ENCODE data around the gene KLHL40.

The KLHL40 gene

DNA sequence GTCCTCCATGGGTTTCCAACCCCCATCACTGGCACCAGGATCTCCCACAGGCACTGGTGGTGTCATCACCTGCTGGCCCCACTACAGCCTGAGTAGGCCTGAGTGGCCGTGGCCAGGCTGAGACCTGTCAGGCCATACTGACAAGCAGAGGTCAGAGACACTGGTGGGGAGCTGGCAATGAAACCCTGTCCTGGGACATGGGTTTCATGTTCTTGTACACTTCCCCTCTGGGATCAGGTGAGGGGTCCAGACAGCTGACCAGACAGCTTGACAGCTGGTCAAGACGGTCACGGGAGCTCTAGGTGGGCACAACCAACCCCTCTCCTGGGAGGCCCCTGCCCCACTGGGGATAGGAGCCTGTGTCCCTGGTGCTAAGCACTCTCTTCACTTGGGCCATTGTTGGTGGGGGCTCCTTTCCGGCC lies 18.7 kb upstream of the KLHL40 start:
- Histone ChIP-seq H3K9ac (ENCODE audit: low read depth, low read length) (no peak overlapping the region), H3K36me3 (ENCODE audit: control insufficient read depth, insufficient read depth, low read length) (no peaks in the 10 kb centered on the region), H3K27me3 (ENCODE audit: control insufficient read depth, insufficient read depth, low read length) (no peaks in the 10 kb centered on the region), H3K4me1 (ENCODE audit: control insufficient read depth, insufficient read depth, low read length) (no peaks in the 10 kb centered on the region), H3K9me3 (ENCODE audit: control insufficient read depth, insufficient read depth, low read length) (no peaks in the 10 kb centered on the region), H3K4me3 (ENCODE audit: low read depth, low read length) (no peak overlapping the region)

DNA sequence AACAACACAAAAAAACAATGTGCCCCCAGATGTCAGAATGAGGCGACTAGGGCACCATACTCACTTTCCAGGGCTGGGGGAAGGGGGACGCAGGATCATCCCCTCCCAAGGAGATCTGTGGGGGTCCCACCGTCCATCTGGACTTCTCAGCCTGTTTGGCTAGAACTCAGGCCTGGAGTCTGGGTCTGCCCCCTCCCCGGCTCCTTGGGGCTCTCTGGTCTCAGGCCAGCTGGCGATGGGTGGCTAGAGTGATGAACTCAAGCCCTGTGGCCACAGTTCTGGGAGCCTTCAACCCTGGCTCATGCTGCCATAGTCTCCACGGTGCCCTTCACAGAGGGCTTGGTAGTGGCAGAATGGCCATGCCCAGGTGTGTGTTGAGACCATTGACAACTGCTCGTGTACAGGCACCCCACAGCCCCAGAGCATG lies 18.2 kb upstream of the KLHL40 start:
- Histone ChIP-seq H3K4me1 (ENCODE audit: control insufficient read depth, insufficient read depth, low read length) (no peaks in the 10 kb centered on the region), H3K27me3 (ENCODE audit: control insufficient read depth, insufficient read depth, low read length) (no peaks in the 10 kb centered on the region), H3K9ac (ENCODE audit: low read depth, low read length) (no peak overlapping the region)

DNA sequence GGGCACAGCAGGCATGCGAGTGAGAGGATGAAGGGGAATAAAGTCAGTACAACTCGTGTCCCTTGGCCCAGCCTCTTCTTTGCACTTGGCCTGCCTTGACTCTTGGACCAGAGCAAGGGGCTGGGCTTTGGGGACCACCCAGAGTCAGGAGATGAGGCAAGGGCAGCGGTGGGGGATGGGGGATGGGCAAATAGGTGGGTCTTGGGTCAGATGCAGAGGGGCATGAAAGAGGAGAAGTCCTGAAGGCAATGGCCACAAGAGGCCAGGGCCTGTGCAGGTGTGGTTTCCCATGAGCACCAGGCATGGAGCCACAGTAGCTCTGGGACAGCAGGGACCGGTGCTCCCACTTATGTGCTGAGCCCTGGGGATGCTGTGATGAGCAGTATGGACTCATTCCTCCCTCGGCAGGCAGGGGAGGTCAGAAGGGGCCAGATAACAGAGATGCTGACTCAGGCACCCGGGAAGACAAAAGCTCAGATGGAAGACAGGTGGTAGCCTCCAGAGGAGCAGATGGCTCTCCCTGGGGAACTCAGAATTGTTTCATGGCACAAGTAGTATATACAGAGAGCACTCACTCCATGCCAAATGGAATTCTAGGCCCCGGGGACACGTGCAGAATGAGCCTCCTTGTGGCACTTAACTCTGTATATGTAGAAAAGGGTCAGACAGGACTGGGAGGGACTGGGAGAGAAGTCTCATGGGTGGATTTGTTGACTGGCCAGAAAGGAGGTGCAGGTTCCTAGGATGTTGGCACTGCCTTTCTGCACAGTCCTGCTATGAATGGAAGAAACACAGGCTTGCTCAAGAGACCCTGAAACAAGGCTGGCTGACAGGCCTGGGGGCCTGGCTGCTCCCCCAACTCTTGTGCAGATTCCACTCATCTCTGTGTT lies 17.6 kb upstream of the KLHL40 start:
- no peaks in the 10 kb centered on the region for H3K9me3 ChIP-seq (ENCODE audit: control insufficient read depth, insufficient read depth, low read length)
- H3K36me3 ChIP-seq (ENCODE audit: control insufficient read depth, insufficient read depth, low read length): no peaks in the 10 kb centered on the region
- no peak overlapping the region for H3K9ac ChIP-seq (ENCODE audit: low read depth, low read length)
- H3K4me3 ChIP-seq (ENCODE audit: low read depth, low read length): no peak overlapping the region
- H3K4me1 ChIP-seq (ENCODE audit: control insufficient read depth, insufficient read depth, low read length): no peaks in the 10 kb centered on the region
- H3K27me3 ChIP-seq (ENCODE audit: control insufficient read depth, insufficient read depth, low read length): no peaks in the 10 kb centered on the region

More for the DNA sequence above, 18.2 kb upstream of the KLHL40 start:
- Histone ChIP-seq H3K36me3 (ENCODE audit: control insufficient read depth, insufficient read depth, low read length) (no peaks in the 10 kb centered on the region), H3K9me3 (ENCODE audit: control insufficient read depth, insufficient read depth, low read length) (no peaks in the 10 kb centered on the region), H3K4me3 (ENCODE audit: low read depth, low read length) (no peak overlapping the region)

DNA sequence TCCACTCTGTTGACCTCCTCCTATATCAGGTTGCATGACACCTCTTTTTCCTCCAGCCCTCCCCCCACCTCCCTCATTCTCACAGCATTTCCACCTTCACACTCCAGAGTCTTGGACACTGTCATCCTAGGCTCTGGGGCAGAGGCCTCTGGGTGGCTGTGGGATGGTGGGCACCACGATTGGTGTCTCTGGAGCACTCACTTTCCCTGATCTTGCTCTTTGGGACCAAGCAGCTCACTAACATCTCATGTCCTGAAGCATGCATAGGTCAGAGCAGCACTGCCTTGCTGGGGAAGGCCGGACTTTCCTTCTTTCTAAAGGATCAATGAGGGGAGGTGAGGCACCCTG lies 16.9 kb upstream of the KLHL40 start:
- no peaks in the 10 kb centered on the region for H3K9me3 ChIP-seq (ENCODE audit: control insufficient read depth, insufficient read depth, low read length)
- H3K27me3 ChIP-seq (ENCODE audit: control insufficient read depth, insufficient read depth, low read length): no peaks in the 10 kb centered on the region
- no peak overlapping the region for H3K9ac ChIP-seq (ENCODE audit: low read depth, low read length)
- no peak overlapping the region for H3K4me3 ChIP-seq (ENCODE audit: low read depth, low read length)
- no peaks in the 10 kb centered on the region for H3K4me1 ChIP-seq (ENCODE audit: control insufficient read depth, insufficient read depth, low read length)
- H3K36me3 ChIP-seq (ENCODE audit: control insufficient read depth, insufficient read depth, low read length): no peaks in the 10 kb centered on the region

DNA sequence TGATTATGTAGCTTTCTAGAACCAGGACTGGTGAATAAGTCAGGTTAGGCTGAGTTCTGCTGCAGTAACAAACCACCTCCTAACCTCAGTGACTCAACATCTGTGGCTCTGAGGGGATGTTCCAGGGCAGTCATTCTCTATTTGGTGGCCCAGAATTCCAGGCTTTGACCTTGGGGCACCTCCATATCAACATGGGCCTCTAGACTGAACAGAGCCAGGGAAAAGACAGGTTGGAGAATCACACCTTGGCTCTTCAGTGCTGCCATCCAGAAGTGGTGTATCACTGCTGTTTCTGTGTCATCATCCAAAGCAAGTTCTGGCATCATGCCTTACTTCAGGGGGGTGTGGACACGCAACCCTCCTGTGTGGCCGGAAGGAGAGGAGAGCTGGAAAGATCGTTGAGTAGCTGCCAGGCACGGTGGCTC lies 16.5 kb upstream of the KLHL40 start:
- Histone ChIP-seq H3K4me1 (ENCODE audit: control insufficient read depth, insufficient read depth, low read length) (no peaks in the 10 kb centered on the region), H3K27me3 (ENCODE audit: control insufficient read depth, insufficient read depth, low read length) (no peaks in the 10 kb centered on the region), H3K9me3 (ENCODE audit: control insufficient read depth, insufficient read depth, low read length) (no peaks in the 10 kb centered on the region), H3K4me3 (ENCODE audit: low read depth, low read length) (no peak overlapping the region), H3K9ac (ENCODE audit: low read depth, low read length) (no peak overlapping the region), H3K36me3 (ENCODE audit: control insufficient read depth, insufficient read depth, low read length) (no peaks in the 10 kb centered on the region)

DNA sequence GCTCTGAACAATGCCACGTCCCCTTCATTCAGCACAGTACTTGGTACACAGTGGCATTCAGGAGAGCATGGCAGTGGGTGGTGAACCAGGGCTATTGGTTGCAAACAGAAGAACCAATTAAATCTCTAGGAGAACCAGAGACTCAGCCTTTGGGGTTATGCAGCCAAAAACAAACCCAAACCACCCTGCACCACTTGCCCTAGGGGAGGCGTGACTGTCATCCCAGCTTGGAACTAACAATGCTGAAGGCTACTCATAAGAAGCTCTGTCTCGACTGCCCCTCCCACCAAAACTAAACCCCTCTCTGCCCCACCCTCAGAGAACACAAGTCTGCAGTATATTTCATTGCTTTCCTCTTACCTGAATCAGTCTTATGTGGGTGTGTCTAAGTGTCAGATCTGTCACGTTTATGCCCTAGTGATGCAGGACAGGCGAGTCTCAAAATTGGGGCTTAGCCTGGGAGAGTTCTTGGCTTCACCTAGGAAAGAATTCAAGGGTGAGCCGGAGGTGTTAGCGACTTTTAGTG lies 15.2 kb upstream of the KLHL40 start:
- Histone ChIP-seq H3K9me3 (ENCODE audit: control insufficient read depth, insufficient read depth, low read length) (no peaks in the 10 kb centered on the region), H3K4me1 (ENCODE audit: control insufficient read depth, insufficient read depth, low read length) (no peaks in the 10 kb centered on the region), H3K4me3 (ENCODE audit: low read depth, low read length) (no peak overlapping the region), H3K36me3 (ENCODE audit: control insufficient read depth, insufficient read depth, low read length) (no peaks in the 10 kb centered on the region), H3K27me3 (ENCODE audit: control insufficient read depth, insufficient read depth, low read length) (no peaks in the 10 kb centered on the region), H3K9ac (ENCODE audit: low read depth, low read length) (no peak overlapping the region)

DNA sequence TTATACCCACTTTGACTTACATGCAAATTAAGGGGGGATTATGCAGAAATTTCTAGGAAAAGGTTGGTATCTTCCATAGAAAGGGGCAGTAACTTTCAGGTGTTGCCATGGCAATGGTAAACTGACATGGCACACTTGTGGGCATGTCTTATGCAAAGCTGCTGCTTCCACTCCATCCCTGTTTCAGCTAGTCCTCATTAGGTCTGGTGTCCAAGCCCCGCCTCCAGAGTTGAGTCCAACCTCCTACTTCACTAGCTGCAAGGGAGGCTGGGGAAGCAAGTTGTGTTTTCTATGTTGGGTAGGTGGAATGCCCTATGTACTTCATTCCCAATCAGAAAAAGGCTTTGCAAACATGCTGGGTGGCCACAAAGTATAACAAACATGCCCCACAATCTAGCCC lies 14.7 kb upstream of the KLHL40 start:
- H3K9me3 ChIP-seq (ENCODE audit: control insufficient read depth, insufficient read depth, low read length): no peaks in the 10 kb centered on the region
- H3K27me3 ChIP-seq (ENCODE audit: control insufficient read depth, insufficient read depth, low read length): no peaks in the 10 kb centered on the region
- no peak overlapping the region for H3K9ac ChIP-seq (ENCODE audit: low read depth, low read length)
- no peaks in the 10 kb centered on the region for H3K4me1 ChIP-seq (ENCODE audit: control insufficient read depth, insufficient read depth, low read length)
- H3K4me3 ChIP-seq (ENCODE audit: low read depth, low read length): no peak overlapping the region
- no peaks in the 10 kb centered on the region for H3K36me3 ChIP-seq (ENCODE audit: control insufficient read depth, insufficient read depth, low read length)

DNA sequence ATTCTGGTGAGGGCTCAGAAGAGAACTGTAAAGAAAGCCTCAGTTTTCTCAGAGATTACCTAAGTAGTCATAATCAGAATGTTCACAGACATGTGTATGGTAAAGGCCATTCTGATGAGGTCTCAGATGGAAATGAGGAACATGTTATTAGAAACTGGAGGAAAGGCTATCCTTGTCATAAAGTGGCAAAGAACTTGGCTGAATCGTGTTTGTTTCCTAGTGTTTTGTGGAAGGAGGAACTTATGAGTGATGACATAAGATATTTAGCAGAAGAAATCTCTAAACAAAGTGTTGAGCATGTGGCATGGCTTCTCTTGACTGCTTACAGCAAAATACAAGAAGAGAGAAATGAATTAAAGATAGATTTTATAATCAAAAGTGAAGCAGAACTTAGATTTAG lies 12.8 kb upstream of the KLHL40 start:
- Histone ChIP-seq H3K4me3 (ENCODE audit: low read depth, low read length) (no peak overlapping the region), H3K36me3 (ENCODE audit: control insufficient read depth, insufficient read depth, low read length) (no peaks in the 10 kb centered on the region), H3K4me1 (ENCODE audit: control insufficient read depth, insufficient read depth, low read length) (no peaks in the 10 kb centered on the region), H3K9ac (ENCODE audit: low read depth, low read length) (no peak overlapping the region), H3K9me3 (ENCODE audit: control insufficient read depth, insufficient read depth, low read length) (no peaks in the 10 kb centered on the region), H3K27me3 (ENCODE audit: control insufficient read depth, insufficient read depth, low read length) (no peaks in the 10 kb centered on the region)

DNA sequence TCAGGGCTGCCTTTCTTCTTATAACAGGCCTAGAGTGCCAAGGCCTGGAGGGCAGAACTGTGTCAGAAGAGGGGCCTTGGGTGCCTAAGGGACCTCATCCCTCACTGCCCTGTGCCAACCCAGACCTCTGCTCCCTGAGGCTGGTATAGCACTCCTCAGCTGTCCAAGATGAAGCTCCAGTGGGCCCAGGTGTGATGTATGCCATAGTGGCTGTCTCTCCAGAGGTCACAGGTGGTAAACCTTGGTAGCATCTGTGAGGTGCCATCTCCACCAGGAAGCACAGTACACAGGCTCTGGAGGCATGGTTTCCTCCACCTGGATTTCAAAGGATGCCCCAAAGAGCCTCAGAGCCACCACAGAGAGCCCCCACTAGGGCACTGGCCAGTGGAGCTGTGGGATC lies 12.3 kb upstream of the KLHL40 start:
- Histone ChIP-seq H3K4me3 (ENCODE audit: low read depth, low read length) (no peak overlapping the region), H3K9me3 (ENCODE audit: control insufficient read depth, insufficient read depth, low read length) (no peaks in the 10 kb centered on the region), H3K27me3 (ENCODE audit: control insufficient read depth, insufficient read depth, low read length) (no peaks in the 10 kb centered on the region), H3K36me3 (ENCODE audit: control insufficient read depth, insufficient read depth, low read length) (no peaks in the 10 kb centered on the region), H3K4me1 (ENCODE audit: control insufficient read depth, insufficient read depth, low read length) (no peaks in the 10 kb centered on the region), H3K9ac (ENCODE audit: low read depth, low read length) (no peak overlapping the region)

DNA sequence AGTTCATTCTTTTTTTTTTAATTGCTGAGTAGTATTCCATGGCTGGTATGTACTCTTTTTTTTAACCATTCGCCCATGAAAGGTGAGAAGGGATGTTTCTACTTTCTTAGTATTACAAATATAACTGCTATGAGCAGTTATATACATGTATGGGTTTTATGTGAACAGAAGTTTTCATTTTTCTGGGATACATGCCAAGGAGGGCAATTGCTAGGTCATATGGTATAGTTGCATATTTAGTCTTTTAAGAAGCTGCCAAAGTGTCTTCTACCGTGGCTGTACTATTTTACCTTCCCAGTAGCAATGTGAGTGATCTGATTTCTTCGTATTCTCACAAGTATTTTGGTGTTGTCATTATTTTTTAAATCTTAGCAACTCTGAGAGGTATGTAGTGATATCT lies 11.2 kb upstream of the KLHL40 start:
- Histone ChIP-seq H3K36me3 (ENCODE audit: control insufficient read depth, insufficient read depth, low read length) (no peaks in the 10 kb centered on the region), H3K27me3 (ENCODE audit: control insufficient read depth, insufficient read depth, low read length) (no peaks in the 10 kb centered on the region), H3K9ac (ENCODE audit: low read depth, low read length) (no peak overlapping the region), H3K9me3 (ENCODE audit: control insufficient read depth, insufficient read depth, low read length) (no peaks in the 10 kb centered on the region), H3K4me1 (ENCODE audit: control insufficient read depth, insufficient read depth, low read length) (no peaks in the 10 kb centered on the region), H3K4me3 (ENCODE audit: low read depth, low read length) (no peak overlapping the region)

DNA sequence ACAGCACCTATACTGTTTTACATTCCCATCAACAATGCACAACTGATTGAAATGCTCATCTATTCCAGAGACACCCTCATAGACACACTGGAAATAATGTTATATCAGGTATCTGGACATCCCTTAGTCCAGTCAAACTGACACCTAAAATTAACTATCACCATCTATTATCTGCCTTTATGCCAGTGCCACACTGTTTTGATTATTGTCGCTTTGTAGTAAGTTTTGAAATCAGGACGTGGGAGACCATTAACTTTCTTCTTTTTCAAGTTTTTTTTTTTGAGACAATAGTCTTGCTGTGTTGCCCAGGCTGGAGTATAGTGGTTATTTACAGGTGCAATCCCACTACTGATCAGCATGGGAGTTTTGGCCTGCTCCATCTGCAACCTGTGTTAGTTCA lies 9.4 kb upstream of the KLHL40 start:
- Histone ChIP-seq H3K36me3 (ENCODE audit: control insufficient read depth, insufficient read depth, low read length) (no peaks in the 10 kb centered on the region), H3K27me3 (ENCODE audit: control insufficient read depth, insufficient read depth, low read length) (no peaks in the 10 kb centered on the region), H3K9me3 (ENCODE audit: control insufficient read depth, insufficient read depth, low read length) (no peaks in the 10 kb centered on the region), H3K4me1 (ENCODE audit: control insufficient read depth, insufficient read depth, low read length) (no peaks in the 10 kb centered on the region), H3K9ac (ENCODE audit: low read depth, low read length) (no peak overlapping the region), H3K4me3 (ENCODE audit: low read depth, low read length) (no peak overlapping the region)

DNA sequence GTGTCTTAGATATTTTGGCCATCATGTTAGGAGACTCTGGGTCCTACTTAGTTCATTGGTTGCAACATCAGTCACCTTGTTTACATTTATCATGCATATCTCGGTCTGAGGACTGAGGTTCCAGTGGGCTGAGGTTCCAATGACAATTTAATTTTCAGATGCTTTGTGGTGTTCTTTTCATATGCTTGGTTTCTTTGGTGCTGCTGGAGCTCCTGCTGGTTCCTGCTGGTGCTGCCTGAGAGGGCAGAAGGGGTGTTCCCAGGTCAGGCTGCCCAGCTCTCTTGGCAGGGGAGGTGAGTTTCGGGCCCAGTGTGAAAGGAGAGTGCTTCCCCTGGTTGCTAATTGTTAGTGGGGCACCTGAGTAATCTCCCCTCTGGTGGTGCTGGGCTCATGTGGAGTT lies 6.9 kb upstream of the KLHL40 start:
- no peaks in the 10 kb centered on the region for H3K4me1 ChIP-seq (ENCODE audit: control insufficient read depth, insufficient read depth, low read length)
- no peaks in the 10 kb centered on the region for H3K36me3 ChIP-seq (ENCODE audit: control insufficient read depth, insufficient read depth, low read length)
- H3K9me3 ChIP-seq (ENCODE audit: control insufficient read depth, insufficient read depth, low read length): no peaks in the 10 kb centered on the region
- H3K9ac ChIP-seq (ENCODE audit: low read depth, low read length): no peak overlapping the region
- H3K4me3 ChIP-seq (ENCODE audit: low read depth, low read length): no peak overlapping the region
- H3K27me3 ChIP-seq (ENCODE audit: control insufficient read depth, insufficient read depth, low read length): no peaks in the 10 kb centered on the region
